HG03097 (cell line): ENCODE data around the gene FLT3LG.

Experiments
- ATAC-seq: cut with Tn5 transposase; IDR thresholded peaks from one replicate; pipeline ENCODE4 v1.9.1; 2021; ENCODE audit not compliant: unreplicated experiment, low FRiP score

The FLT3LG gene

DNA sequence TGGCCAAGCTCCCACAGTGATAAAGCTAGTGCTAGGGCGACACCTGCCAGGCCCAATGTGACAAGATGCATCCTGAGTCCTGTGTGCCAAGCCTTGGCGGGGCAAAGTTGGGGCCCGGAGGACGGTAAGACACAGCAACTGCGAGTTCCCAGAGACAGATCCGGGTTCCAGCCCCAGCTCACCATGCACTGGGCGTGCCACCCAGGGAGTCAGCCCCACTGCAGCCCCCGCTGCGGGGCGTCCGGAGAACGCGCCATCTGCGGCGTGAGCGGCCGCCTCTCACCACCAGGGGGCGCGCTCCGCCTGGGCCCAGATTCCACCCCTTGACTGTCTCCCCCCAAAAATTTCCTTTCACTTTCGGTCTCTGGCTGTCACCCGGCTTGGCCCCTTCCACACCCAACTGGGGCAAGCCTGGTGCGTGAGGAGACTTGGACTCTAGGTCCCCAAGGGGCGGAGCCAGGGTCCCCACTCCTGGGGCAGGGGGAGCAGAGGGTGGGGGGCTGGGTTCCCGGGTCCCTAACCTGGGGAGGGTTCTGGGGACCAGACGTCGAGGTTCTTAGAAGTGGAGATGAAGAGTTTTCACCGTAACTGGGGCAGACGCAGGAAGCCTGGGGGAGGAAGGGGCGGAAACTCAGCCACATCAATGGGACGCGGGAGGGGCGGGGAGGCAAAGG, at the start of gene FLT3LG:
Gene FLT3LG (plus strand): TSS at position 348 of the 674 bp plus-strand sequence. CDS start 425 bp downstream, outside the sequence.
- ATAC-seq, result peak; percentile 60

GRCh38 chr19:49425178-49425577, 48.8 kb upstream of the FLT3LG start, which contains the start of gene GFY:
GFY (plus strand) TSS chr19:49425388; CDS start chr19:49426431, 1,043 bp downstream.
- no peak for ATAC-seq

DNA sequence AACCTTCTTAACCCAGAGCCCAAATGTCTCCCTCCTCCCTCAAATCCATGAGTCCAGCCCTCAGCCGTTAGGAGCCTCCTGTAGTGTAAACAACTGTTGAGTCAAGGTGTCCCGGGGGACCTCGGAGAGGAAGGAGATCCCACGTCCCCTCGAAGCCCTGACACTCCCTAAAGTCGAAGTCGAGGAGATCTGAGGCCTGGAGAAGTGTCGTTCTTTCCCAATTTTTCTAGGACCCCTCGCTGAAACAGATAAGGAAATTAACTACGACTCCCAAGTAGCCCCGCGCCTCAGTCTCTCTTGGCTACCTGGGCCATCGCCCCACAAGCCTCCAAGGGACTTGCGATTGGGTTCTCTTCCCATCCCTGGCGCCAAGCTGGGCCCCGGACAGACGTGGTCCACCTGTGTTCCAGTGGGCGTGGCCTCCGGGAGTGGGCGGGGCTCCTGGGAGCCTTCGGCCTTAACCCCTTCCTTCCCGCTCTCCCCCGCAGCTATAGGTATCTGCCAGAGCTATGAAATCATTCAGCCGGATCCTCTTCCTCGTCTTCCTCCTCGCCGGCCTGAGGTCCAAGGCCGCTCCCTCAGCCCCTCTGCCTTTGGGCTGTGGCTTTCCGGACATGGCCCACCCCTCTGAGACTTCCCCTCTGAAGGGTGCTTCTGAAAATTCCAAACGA, 48.0 kb upstream of the FLT3LG start:
- no peak for ATAC-seq

GRCh38 chr19:49427339-49427738, 46.7 kb upstream of the FLT3LG start:
- no peak for ATAC-seq

- no peak for ATAC-seq
These were observed 46.0 kb upstream of the FLT3LG start for GRCh38 chr19:49427855-49428546.

GRCh38 chr19:49428547-49429451, 45.2 kb upstream of the FLT3LG start:
- no peak for ATAC-seq

DNA sequence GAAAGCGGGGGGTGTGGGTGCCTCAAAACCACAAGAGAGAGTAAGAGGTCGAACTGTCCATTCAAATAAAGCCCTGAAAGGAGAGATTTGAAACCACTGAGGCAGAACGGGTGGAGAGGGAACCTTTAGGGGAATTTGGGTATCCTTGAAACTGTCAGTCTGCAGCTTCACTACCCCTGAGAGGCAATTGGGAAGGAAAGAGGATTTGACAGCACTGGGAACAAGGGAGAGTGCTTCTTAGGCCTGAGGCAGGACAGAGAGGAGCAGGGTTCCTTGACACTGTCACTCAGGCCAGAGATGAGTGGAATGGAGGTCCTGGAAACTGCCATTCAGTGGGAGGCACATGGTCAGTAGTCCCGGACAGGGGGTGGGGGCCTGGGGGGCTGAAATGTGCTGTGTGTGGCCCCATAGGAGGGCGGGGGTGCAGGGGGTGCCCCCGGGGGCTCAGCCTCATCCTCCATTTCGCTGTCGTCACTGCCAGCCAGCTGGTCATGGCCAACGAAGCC, 43.8 kb upstream of the FLT3LG start:
- no peak for ATAC-seq

DNA sequence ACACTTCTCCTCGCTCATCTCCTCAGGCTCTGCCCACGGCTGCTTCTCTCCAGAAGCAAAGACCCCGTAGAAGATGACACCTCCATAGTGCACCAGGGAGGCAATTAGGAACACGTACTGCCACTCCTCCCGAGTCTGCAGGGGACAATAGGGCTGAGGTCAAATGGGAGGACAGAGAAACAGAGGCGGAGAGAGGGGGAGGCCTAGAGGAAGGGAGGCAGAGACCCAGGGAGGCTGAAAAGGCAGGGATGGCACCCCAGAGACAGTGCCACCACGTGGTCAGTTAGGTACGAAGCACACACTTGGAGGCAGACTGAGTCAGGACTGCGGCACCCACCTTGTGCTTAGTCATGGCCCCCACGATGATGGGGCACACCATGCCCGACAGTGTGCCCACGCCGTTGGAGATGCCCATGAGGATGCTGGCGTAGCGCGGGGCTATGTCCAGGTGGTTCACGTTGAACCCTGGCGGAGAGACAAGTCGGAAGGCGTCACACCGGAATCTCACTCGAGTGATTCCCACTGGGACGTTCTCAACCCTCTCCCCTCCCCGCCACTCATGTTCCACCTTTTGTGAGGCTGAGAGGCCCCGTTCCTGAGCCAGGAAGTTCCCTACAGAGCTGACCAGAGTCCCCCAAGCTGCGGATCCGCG, 43.2 kb upstream of the FLT3LG start:
- no peak for ATAC-seq

GRCh38 chr19:49431330-49431749, 42.7 kb upstream of the FLT3LG start:
- no peak for ATAC-seq

DNA sequence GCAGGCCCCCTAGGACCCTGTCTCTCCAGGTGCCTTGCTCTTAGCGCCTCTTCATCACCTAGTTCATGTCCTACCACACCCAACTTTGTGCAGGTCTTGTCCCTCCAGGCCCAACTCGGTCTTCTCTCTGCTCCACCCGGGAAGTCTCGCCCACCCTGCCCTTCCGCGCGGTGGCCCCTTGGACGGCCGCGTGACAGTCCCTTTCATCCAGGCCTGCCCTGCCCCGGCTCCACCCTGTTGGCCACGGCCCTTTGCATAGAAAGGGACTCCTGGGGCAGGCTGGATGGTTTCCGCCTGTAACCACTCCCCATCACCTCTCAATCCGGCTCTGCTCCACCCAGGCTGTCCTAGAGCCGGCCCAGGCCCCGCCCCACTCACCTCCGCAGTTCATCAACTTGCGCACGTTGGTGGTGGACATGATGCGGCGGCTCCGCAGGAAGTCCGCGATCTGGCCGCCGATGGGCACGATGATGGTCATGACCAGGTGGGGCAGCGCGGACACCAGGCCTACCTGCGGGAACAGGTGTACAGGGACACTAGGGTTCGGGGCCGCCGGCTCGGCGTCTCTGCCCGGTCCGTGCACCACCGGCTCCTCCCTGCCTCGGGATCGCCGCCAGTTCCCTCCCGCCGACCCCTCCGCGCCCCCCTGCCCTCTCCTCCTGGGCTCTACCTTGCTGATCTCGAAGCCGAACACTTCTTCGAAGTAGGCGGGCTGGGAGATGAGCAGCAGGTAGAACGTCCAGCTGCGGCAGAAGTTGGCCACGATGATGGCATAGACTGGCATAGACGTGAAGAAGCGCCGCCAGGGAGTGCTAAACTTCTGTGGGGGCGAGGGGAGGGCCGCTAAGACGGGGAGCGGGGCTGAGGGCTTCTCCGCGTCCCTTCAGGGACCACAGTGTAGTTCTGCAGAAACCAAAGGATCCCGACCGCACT, 41.6 kb upstream of the FLT3LG start:
- ATAC-seq, result no peak

DNA sequence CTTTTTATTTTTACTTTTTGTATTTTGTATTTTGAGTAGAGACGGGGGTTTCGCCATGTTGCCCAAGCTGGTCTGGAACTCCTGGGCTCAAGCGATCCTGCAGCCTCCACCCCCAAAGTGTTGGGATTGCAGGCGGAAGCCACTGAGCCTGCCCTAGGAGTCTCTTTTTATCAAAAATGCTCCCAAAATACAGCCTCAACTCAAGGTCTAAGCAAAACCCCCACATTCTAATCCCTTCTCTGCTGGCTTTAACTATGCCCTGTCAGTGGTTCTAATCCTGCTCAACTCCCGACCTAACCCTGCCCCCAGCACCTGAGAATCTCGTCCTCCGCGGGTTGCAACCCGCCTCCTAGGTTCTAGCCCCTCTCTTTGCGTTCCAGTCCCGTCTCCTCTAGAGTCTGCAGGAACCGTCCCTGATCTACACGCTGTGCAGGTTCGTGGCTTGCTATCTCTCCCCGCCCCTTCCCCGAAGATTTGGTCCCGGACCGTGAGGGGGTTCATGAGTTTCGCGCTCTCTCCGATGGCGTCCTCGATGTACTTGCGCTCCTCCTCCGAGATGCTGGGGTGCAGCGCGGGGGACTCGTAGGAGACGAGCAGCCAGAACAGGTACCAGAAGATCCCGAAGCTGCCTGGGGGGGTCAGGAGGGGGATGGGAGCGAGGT, 40.6 kb upstream of the FLT3LG start:
- no peak for ATAC-seq

DNA sequence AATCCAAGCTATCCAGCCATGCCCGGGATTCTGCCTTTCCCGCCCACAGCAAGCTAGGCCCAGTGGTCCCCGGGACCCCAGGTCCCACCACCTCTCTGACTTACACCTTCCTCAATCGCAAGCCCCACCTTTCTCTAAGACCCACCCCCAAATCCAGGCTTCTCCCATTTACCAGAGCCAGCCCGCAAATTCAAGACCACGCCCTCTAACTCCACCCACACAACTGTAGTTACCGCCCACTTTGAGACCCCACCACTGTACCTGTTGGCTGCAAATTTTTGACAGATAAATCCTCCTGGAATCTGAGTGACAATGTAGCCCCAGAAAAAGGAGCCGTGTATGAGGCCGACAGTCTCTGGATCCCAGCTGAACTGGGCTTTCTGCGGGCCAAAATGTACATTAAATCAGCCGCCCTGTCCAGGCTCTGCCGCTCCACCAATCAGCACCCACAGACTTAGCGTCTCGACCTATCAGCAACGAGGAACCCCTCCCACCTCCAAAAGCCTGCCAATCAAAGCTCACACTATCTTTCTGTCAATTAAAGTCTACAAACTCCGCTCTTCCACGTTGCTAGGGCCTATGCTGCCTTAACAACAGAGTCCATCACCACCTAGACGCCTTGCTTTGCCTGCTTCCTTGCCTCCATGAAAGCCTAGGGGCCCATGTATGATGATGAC, 39.0 kb upstream of the FLT3LG start:
- ATAC-seq, result no peak

DNA sequence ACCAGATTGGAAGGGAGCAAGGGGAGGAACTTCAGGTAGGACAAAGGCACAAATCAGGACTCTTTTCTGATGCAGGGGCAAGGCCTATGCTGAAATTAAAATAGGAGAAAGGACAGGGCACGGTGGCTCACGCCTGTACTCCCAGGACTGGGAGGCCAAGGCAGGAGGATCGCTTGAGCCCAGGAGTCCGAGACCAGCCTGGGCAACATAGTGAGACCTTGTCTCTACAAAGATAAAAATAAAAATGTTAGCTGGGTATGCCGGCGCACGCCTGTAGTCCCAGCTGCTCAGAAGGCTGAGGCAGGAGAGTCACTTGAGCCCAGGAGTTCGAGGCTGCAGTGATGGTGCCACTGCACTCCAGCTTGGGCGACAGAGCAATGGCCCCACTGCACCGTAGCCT, 38.3 kb upstream of the FLT3LG start:
- no peak for ATAC-seq

DNA sequence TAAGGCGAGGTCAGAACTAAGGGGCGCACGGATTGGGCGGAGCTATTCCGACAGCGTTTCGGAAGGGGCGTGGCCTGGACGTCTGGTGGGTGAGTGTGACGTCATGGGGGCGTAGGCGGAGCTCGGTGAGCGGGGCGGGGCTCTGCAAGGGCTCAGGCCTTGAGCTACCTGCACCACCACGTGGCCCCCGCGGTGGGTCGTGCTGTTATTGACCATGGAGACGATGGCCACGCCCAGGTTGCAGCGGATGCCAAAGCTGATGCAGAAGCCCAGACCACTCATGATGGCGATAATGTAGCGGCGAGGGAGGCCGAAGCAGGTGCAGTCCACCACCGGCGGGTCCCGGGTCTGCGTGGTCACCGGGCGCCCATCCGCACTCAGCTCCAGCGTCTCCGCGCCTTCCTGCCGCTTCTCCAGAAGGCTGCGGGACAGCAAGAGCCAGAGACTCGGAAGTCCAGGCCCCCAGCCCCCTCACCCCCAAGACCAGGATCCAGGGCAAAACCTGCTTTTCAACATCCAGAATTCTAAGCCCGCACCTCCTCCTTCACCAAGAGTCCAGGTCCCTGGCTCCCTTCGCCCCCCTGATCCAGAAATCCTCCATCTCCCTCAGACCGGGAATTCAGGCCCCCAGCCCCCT, 37.5 kb upstream of the FLT3LG start:
- ATAC-seq, result no peak

- ATAC-seq, result no peak
These were observed 36.8 kb upstream of the FLT3LG start for GRCh38 chr19:49437231-49437630.

DNA sequence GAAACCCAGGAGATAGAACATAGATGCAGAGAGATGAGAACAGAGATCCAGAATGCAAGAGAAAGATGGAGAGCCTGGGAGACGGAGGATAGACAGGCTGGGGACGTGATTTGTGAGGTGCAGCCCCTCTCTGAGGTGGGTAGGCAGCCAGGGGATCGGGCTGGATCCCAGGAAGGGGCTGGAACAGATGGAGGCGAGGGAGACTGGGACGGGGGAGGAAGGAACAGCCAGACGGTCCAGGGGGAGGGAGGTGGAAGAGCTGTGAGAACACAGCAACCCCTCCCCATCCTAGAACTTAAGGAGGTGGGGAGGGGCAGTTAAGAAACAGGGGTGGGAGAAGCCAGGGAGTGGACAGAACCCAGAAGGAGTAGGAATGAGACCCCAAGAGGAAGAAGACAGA, 35.8 kb upstream of the FLT3LG start:
- no peak for ATAC-seq

DNA sequence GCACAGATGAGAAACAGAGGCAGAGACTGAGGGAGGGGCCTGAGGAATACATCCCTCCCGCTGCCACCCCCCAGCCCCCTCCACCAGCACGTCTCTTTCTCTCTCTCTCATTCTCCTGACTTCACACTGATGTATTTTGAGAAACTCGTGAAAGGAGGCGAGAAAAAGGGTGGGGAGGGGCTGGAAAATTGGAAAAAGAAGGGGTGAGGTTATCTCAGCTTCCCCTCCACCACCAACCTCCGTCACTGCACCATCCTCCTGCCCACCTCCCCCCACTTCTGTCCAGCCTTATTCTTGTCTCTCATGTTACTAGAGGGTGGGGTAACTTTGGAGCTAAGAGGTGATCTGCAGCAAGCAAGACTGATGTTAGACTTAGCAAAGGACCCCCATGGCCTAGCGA, 34.2 kb upstream of the FLT3LG start:
- ATAC-seq, result no peak
